Mesothelial cell of epicardium (in vitro differentiated cells): ENCODE results near the gene GPR39. TPM values are rescaled to one million over a fixed set of nuclear protein-coding genes. Genes with fewer than 3 reads are reported as not detected.

Experiments used
- DNase-seq, 2 experiments: peaks; one replicate each; pipeline ENCODE4 v3.0.0; 2021; ENCODE audit warnings: low spot score in 2 of 2; ENCODE audit not compliant: unreplicated experiment in 2 of 2
- H3K27ac Mint-ChIP-seq: 2 replicates; pipeline ENCODE4 v1.8.0; 2021; ENCODE audit warnings: mixed read lengths
- H3K27me3 Mint-ChIP-seq: 2 replicates; pipeline ENCODE4 v1.8.0; 2021; ENCODE audit warnings: low read depth, mixed read lengths
- H3K36me3 Mint-ChIP-seq: 2 replicates; pipeline ENCODE4 v1.8.0; 2021; ENCODE audit warnings: mixed read lengths
- H3K4me1 Mint-ChIP-seq: 2 replicates; pipeline ENCODE4 v1.8.0; 2021; ENCODE audit warnings: mixed read lengths
- H3K4me3 Mint-ChIP-seq: 2 replicates; pipeline ENCODE4 v1.8.0; 2021; ENCODE audit warnings: mild to moderate bottlenecking, moderate library complexity, mixed read lengths
- H3K9me3 Mint-ChIP-seq: 2 replicates; pipeline ENCODE4 v1.8.0; 2021; ENCODE audit warnings: mixed read lengths
- CTCF ChIP-seq: fragments of 200-600 bp; sonication (generic); IDR thresholded peaks from one replicate; pipeline ENCODE4 v1.5.0; 2021; ENCODE audit warnings: antibody characterized with exemption; ENCODE audit not compliant: unreplicated experiment
- total RNA-seq: library from RNA; stranded (reverse); gene quantifications from 3 replicates; pipeline ENCODE4 v1.2.1, GENCODE V29; 2021

GPR39 gene
- total RNA-seq, 1 donor from 2014 or later, result 0.31 TPM

GRCh38 chr2:132374551-132374950 lies 42.1 kb upstream of the GPR39 start:
- Mint-ChIP-seq H3K9me3 (peaks cover 14% of the 10 kb centered on the region), H3K36me3 (no peaks in the 10 kb centered on the region), H3K4me1 (no peaks in the 10 kb centered on the region), H3K27ac (no peak overlapping the region), H3K27me3 (peaks cover 15% of the 10 kb centered on the region), H3K4me3 (no peak overlapping the region)
- no peak for TF ChIP-seq CTCF
- DNase-seq, result no peak

- no peaks in the 10 kb centered on the region for H3K36me3 Mint-ChIP-seq
- H3K4me3 Mint-ChIP-seq, result no peak overlapping the region
- peaks cover 15% of the 10 kb centered on the region for H3K27me3 Mint-ChIP-seq
- H3K4me1 Mint-ChIP-seq, result no peaks in the 10 kb centered on the region
- no peak for DNase-seq
- H3K9me3 Mint-ChIP-seq, result peaks cover 18% of the 10 kb centered on the region
- no peak for TF ChIP-seq CTCF
- no peak overlapping the region for H3K27ac Mint-ChIP-seq
These were observed 41.6 kb upstream of the GPR39 start for GRCh38 chr2:132374961-132375360.

DNA sequence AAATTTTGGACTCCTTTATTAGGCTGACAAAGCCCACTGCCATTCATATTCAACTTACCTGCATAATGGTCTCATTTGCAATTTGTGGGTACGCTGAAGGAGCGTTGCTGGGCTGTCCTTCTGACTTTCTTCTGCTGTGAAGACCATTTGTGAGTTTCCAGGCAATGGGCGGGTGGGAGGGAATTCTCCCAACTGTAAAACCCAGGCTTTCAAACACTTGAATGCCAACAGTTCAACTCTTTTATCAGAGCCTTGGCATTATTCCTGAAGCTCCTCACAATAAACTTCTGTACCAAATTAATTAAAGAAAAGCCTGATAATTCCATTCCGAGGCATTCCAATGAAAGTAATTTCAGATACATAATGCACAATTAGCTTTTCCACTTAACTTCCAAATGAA lies 35.2 kb upstream of the GPR39 start:
- Mint-ChIP-seq H3K36me3 (no peaks in the 10 kb centered on the region), H3K27me3 (peaks cover 4% of the 10 kb centered on the region), H3K27ac (no peak overlapping the region), H3K9me3 (peaks cover 6% of the 10 kb centered on the region), H3K4me3 (no peak overlapping the region), H3K4me1 (peaks cover 6% of the 10 kb centered on the region)
- no peak for DNase-seq
- TF ChIP-seq CTCF, result no peak

DNA sequence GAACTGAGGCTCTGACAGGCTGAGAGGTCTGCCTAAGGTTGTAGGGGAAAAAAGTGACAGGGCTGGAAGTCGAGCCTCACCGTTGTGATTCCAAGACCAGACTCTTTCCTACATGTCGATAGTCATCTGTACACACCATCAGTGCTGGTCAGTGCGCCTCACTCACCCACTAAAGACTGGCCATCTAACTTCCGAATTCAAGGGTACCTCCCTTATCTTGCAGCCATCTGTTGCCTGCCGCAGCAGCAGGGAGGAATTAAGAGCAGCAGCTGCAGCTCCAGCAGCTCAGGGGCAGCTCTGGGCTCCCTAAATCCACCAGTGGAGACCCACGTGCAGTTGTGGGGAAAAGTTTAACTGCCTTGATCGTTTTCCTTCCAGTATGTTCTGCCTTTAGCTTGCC lies 32.6 kb upstream of the GPR39 start:
- peaks cover 16% of the 10 kb centered on the region for H3K9me3 Mint-ChIP-seq
- H3K36me3 Mint-ChIP-seq, result no peaks in the 10 kb centered on the region
- peaks cover 6% of the 10 kb centered on the region for H3K4me1 Mint-ChIP-seq
- H3K27ac Mint-ChIP-seq, result no peak overlapping the region
- H3K27me3 Mint-ChIP-seq, result peaks cover 7% of the 10 kb centered on the region
- no peak overlapping the region for H3K4me3 Mint-ChIP-seq
- TF ChIP-seq CTCF, result no peak
- DNase-seq, result no peak

DNA sequence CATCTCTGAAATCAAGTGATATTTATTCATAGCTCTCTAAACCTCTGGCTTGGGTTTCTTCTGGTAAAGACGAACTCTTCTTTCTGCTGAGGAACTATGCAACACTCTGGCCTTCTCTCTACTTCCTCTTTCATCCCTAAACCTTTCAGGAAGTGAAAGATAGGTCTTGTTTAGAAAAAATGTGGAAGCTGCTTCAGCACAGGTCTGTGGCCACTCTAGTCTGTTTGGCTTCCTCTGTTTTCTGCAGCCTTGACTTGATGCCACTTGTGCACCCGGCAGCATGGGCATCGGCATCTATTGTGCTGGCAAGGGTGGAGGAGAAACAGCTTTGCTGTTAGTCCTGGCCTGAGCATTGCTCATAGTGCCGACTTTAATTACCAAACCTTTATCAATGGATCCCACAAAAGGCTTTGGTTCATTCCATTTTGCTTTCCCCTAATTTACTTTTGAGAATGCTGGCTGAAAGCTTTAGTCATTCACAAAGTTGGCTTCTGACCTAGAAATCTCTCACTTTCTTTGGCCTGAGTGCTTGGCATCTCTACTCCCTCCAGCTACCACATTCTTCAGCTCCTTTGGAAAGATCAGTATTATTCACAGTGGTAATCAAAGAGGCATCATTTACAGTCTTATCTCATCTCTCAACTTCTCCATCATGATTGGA lies 32.0 kb upstream of the GPR39 start:
- Mint-ChIP-seq H3K36me3 (no peaks in the 10 kb centered on the region), H3K27me3 (peaks cover 9% of the 10 kb centered on the region), H3K4me1 (peaks cover 6% of the 10 kb centered on the region), H3K9me3 (peaks cover 14% of the 10 kb centered on the region), H3K4me3 (no peak overlapping the region), H3K27ac (no peak overlapping the region)
- no peak for DNase-seq
- TF ChIP-seq CTCF, result no peak

- Mint-ChIP-seq H3K27me3 (peaks cover 11% of the 10 kb centered on the region), H3K36me3 (no peaks in the 10 kb centered on the region), H3K4me1 (peaks cover 7% of the 10 kb centered on the region), H3K9me3 (peaks cover 10% of the 10 kb centered on the region), H3K27ac (no peak overlapping the region), H3K4me3 (no peak overlapping the region)
- DNase-seq, result no peak
- TF ChIP-seq CTCF, result no peak
These were observed 29.5 kb upstream of the GPR39 start for GRCh38 chr2:132387126-132387525.
